Mesendoderm (in vitro differentiated cells): ENCODE measurements around the gene CTNNA3.
A peak's percentile ranks its signal among the peaks of the same experiment; 100 is the strongest.

Experiments used
- DNase-seq: peaks from one replicate; pipeline ENCODE4 v3.0.0; 2013
- H2AK5ac ChIP-seq: 2 replicates; pipeline ENCODE4 v1.6.1; 2013; ENCODE audit warnings: low read length, inconsistent platforms
- H2BK120ac ChIP-seq: 2 replicates; pipeline ENCODE4 v1.6.1; 2013; ENCODE audit warnings: low read depth, mild to moderate bottlenecking, low read length, moderate library complexity, mixed read lengths
- H2BK15ac ChIP-seq: replicated peaks from 2 replicates; pipeline ENCODE4 v1.6.1; 2013; ENCODE audit warnings: low read depth, mild to moderate bottlenecking, moderate library complexity
- H2BK5ac ChIP-seq: 2 replicates; pipeline ENCODE4 v1.6.1; 2013; ENCODE audit warnings: low read length, inconsistent platforms
- H3K18ac ChIP-seq: 2 replicates; pipeline ENCODE4 v1.6.1; 2013; ENCODE audit warnings: mild to moderate bottlenecking, low read length, mixed read lengths
- H3K23ac ChIP-seq: one replicate; pipeline ENCODE4 v1.6.1; 2013; ENCODE audit warnings: low read length
- H3K27ac ChIP-seq: 2 replicates; pipeline ENCODE4 v1.5.1; 2013; ENCODE audit warnings: low read depth, mild to moderate bottlenecking, inconsistent platforms, low read length, moderate library complexity
- H3K27me3 ChIP-seq: 2 replicates; pipeline ENCODE4 v1.6.1; 2013; ENCODE audit warnings: low read length, control low read depth, mild to moderate bottlenecking, inconsistent platforms; ENCODE audit not compliant: insufficient read depth, poor library complexity
- H3K36me3 ChIP-seq: 2 replicates; pipeline ENCODE4 v1.6.1; 2013; ENCODE audit warnings: low read length, inconsistent platforms; ENCODE audit not compliant: control insufficient read depth, insufficient read depth
- H3K4ac ChIP-seq: one replicate; pipeline ENCODE4 v1.6.1; 2013; ENCODE audit warnings: low read depth, mild to moderate bottlenecking, low read length, moderate library complexity
- H3K4me1 ChIP-seq: 2 replicates; pipeline ENCODE4 v1.6.1; 2013; ENCODE audit warnings: low read depth, low read length, inconsistent platforms; ENCODE audit not compliant: control insufficient read depth
- H3K4me2 ChIP-seq: 2 replicates; pipeline ENCODE4 v1.6.1; 2013; ENCODE audit warnings: low read length
- H3K4me3 ChIP-seq: 2 replicates; pipeline ENCODE4 v1.5.1; 2013; ENCODE audit warnings: mild to moderate bottlenecking, low read length
- H3K56ac ChIP-seq: one replicate; pipeline ENCODE4 v1.6.1; 2013; ENCODE audit warnings: low read length
- H3K79me1 ChIP-seq: 2 replicates; pipeline ENCODE4 v1.6.1; 2013; ENCODE audit warnings: low read length, inconsistent platforms
- H3K79me2 ChIP-seq: 2 replicates; pipeline ENCODE4 v1.6.1; 2013; ENCODE audit warnings: mild to moderate bottlenecking, low read length; ENCODE audit not compliant: control insufficient read depth, insufficient read depth
- H3K9ac ChIP-seq: 2 replicates; pipeline ENCODE4 v1.6.1; 2013; ENCODE audit warnings: low read length, inconsistent platforms
- H4K5ac ChIP-seq: one replicate; pipeline ENCODE4 v1.6.1; 2013; ENCODE audit warnings: low read length
- H4K8ac ChIP-seq: one replicate; pipeline ENCODE4 v1.6.1; 2013; ENCODE audit warnings: low read depth, mild to moderate bottlenecking, control low read depth, low read length, moderate library complexity
- WGBS: extraction: QIAGEN DNeasy Blood & Tissue Kit; methylation state at CpG from one replicate; pipeline ENCODE4 v1.1.7; 2013; ENCODE audit warnings: low lambda C conversion rate, missing lambda C conversion rate; ENCODE audit not compliant: insufficient coverage; ENCODE audit errors: extremely low coverage; 5-methylcytosine and 5-hydroxymethylcytosine counted together

The CTNNA3 gene

DNA sequence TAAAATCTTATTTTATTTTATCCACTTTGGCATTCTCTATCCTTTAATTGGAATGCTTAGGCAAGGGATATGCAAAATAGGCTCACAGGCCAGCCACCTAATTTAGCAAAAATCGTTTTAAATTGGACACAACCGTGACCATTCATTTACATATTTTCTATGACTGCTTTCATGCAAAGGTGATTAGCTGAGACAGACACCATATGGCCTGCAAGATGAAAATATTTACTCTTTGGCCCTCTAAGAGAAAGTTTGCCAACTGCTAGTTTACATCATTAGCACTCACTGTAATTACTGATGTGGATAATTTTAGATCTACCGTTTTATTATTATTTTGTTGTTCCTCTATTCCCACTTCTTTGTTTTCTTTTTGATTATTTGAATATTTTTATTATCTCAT is 1145.6 kb downstream of the CTNNA3 start:
- no peak overlapping the region for H2BK15ac ChIP-seq
- H3K4me2 ChIP-seq = no peak overlapping the region
- H3K79me2 ChIP-seq = no peaks in the 10 kb centered on the region
- no peak overlapping the region for H3K4ac ChIP-seq
- no peak overlapping the region for H4K5ac ChIP-seq
- no peak overlapping the region for H3K27ac ChIP-seq
- H2BK120ac ChIP-seq = no peak overlapping the region
- H2BK5ac ChIP-seq = no peak overlapping the region
- no peak overlapping the region for H3K23ac ChIP-seq
- H3K4me3 ChIP-seq = no peak overlapping the region
- H4K8ac ChIP-seq = no peak overlapping the region
- H3K27me3 ChIP-seq = no peaks in the 10 kb centered on the region
- H3K56ac ChIP-seq = no peak overlapping the region
- no peaks in the 10 kb centered on the region for H3K36me3 ChIP-seq
- H3K9ac ChIP-seq = no peak overlapping the region
- no peak overlapping the region for H2AK5ac ChIP-seq
- no peaks in the 10 kb centered on the region for H3K79me1 ChIP-seq
- no peak for DNase-seq
- no peak overlapping the region for H3K18ac ChIP-seq
- H3K4me1 ChIP-seq = no peaks in the 10 kb centered on the region
- WGBS = no CpG with 5 or more reads among the region's 3 CpGs

GRCh38 chr10:66538908-66539307 is 1157.1 kb downstream of the CTNNA3 start:
- no peak overlapping the region for H2BK15ac ChIP-seq
- H2AK5ac ChIP-seq = no peak overlapping the region
- peaks cover 5% of the 10 kb centered on the region for H3K4me1 ChIP-seq
- no peak overlapping the region for H3K4me2 ChIP-seq
- H3K4ac ChIP-seq = no peak overlapping the region
- peak overlapping the region; percentile 83 for H2BK5ac ChIP-seq
- no peak overlapping the region for H3K4me3 ChIP-seq
- H4K5ac ChIP-seq = no peak overlapping the region
- no peak for DNase-seq
- no CpG with 5 or more reads among the region's 3 CpGs for WGBS
- H3K27ac ChIP-seq = peak overlapping the region; percentile 51
- no peaks in the 10 kb centered on the region for H3K79me2 ChIP-seq
- no peaks in the 10 kb centered on the region for H3K79me1 ChIP-seq
- H3K27me3 ChIP-seq = no peaks in the 10 kb centered on the region
- H3K18ac ChIP-seq = no peak overlapping the region
- H3K23ac ChIP-seq = peak overlapping the region; percentile 76
- peak overlapping the region; percentile 61 for H2BK120ac ChIP-seq
- no peak overlapping the region for H4K8ac ChIP-seq
- H3K9ac ChIP-seq = no peak overlapping the region
- H3K56ac ChIP-seq = peak overlapping the region; percentile 31
- H3K36me3 ChIP-seq = no peaks in the 10 kb centered on the region

- Histone ChIP-seq H3K79me1 (no peaks in the 10 kb centered on the region), H3K18ac (no peak overlapping the region), H2AK5ac (no peak overlapping the region), H3K27ac (peak overlapping the region; percentile 6), H3K4me2 (no peak overlapping the region), H4K8ac (no peak overlapping the region), H2BK15ac (no peak overlapping the region), H2BK5ac (peak overlapping the region; percentile 1), H3K36me3 (no peaks in the 10 kb centered on the region), H3K4ac (peak overlapping the region; percentile 16), H3K4me3 (no peak overlapping the region), H2BK120ac (no peak overlapping the region), H4K5ac (no peak overlapping the region), H3K79me2 (no peaks in the 10 kb centered on the region), H3K56ac (peak overlapping the region; percentile 9), H3K27me3 (no peaks in the 10 kb centered on the region), H3K4me1 (peaks cover 5% of the 10 kb centered on the region), H3K23ac (no peak overlapping the region), H3K9ac (no peak overlapping the region)
- peak; percentile 18 for DNase-seq
- no CpG with 5 or more reads among the region's 3 CpGs for WGBS
These were observed 1157.6 kb downstream of the CTNNA3 start for GRCh38 chr10:66538371-66538770.

GRCh38 chr10:66537186-66537585 is 1158.8 kb downstream of the CTNNA3 start:
- Histone ChIP-seq H3K4me3 (no peak overlapping the region), H2BK15ac (no peak overlapping the region), H4K5ac (no peak overlapping the region), H3K79me1 (no peaks in the 10 kb centered on the region), H3K56ac (no peak overlapping the region), H3K18ac (no peak overlapping the region), H3K36me3 (no peaks in the 10 kb centered on the region), H3K9ac (no peak overlapping the region), H4K8ac (no peak overlapping the region), H2BK120ac (no peak overlapping the region), H3K79me2 (no peaks in the 10 kb centered on the region), H2AK5ac (no peak overlapping the region), H3K4me2 (no peak overlapping the region), H3K4me1 (peaks cover 5% of the 10 kb centered on the region), H3K4ac (no peak overlapping the region), H2BK5ac (no peak overlapping the region), H3K27me3 (no peaks in the 10 kb centered on the region), H3K27ac (no peak overlapping the region), H3K23ac (no peak overlapping the region)
- WGBS = no CpG with 5 or more reads among the region's 1 CpG
- DNase-seq = no peak

- Histone ChIP-seq H3K18ac (no peak overlapping the region), H3K9ac (no peak overlapping the region), H3K23ac (no peak overlapping the region), H3K4me1 (peaks cover 5% of the 10 kb centered on the region), H2BK120ac (no peak overlapping the region), H3K56ac (no peak overlapping the region), H2BK5ac (no peak overlapping the region), H3K79me2 (no peaks in the 10 kb centered on the region), H4K8ac (no peak overlapping the region), H3K4ac (no peak overlapping the region), H4K5ac (no peak overlapping the region), H2AK5ac (no peak overlapping the region), H3K27ac (no peak overlapping the region), H3K4me3 (no peak overlapping the region), H2BK15ac (no peak overlapping the region), H3K36me3 (no peaks in the 10 kb centered on the region), H3K79me1 (no peaks in the 10 kb centered on the region), H3K4me2 (no peak overlapping the region), H3K27me3 (no peaks in the 10 kb centered on the region)
- WGBS = no CpG with 5 or more reads among the region's 1 CpG
- DNase-seq = no peak
These were observed 1160.6 kb downstream of the CTNNA3 start for GRCh38 chr10:66535439-66535838.

DNA sequence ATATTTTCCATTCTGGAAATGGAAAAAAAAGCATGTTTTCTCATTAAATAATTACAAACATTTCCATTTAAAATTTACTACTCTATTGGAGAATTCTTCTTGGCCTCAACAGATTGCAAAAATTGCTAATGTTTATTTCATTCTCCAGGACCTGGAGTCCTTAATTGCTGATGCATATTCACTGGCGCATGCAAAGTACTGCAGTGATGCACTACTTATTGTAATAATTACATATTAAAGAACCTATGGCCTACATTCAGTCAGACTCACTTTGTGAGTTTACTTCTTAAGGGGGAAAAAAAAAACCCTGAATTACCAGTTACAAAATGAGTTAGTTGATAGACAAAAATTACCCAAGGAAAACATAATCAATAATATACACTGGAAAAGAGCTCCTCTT is 1161.1 kb downstream of the CTNNA3 start:
- no peak overlapping the region for H3K4me3 ChIP-seq
- no peak overlapping the region for H3K23ac ChIP-seq
- no peak overlapping the region for H3K4me2 ChIP-seq
- H3K79me2 ChIP-seq = no peaks in the 10 kb centered on the region
- no peak overlapping the region for H4K5ac ChIP-seq
- DNase-seq = no peak
- H3K56ac ChIP-seq = no peak overlapping the region
- no peak overlapping the region for H4K8ac ChIP-seq
- no peak overlapping the region for H2AK5ac ChIP-seq
- no peaks in the 10 kb centered on the region for H3K79me1 ChIP-seq
- H3K36me3 ChIP-seq = no peaks in the 10 kb centered on the region
- no peak overlapping the region for H3K4ac ChIP-seq
- no peak overlapping the region for H3K9ac ChIP-seq
- no peak overlapping the region for H3K18ac ChIP-seq
- H3K27ac ChIP-seq = no peak overlapping the region
- no peak overlapping the region for H2BK120ac ChIP-seq
- H3K27me3 ChIP-seq = no peaks in the 10 kb centered on the region
- peak overlapping the region; percentile 57 for H2BK15ac ChIP-seq
- WGBS = no CpG with 5 or more reads among the region's 1 CpG
- H2BK5ac ChIP-seq = no peak overlapping the region
- peaks cover 3% of the 10 kb centered on the region for H3K4me1 ChIP-seq
